Kidney (tissue), 14 donors: ENCODE data around the gene PRODH2. TPM values are rescaled to one million over a fixed set of nuclear protein-coding genes. Genes with fewer than 3 reads are reported as not detected.

Source experiments
- DNase-seq, 5 donors: peaks; one replicate each; pipeline ENCODE4 v3.0.0-alpha.2; 2013 to 2020
- FAIRE-seq: peaks from 2 replicates; lab custom pipeline; 2012; peaks lifted over from hg19 to GRCh38; lab: Jason Lieb, UNC
- H3K27ac ChIP-seq, 2 donors: one replicate each; pipeline ENCODE4 v1.7.0; 2013; ENCODE audit warnings: low read depth in 2 of 2, low read length in 2 of 2, inconsistent platforms in 1 of 2
- H3K27me3 ChIP-seq: one replicate; pipeline ENCODE4 v1.7.1; 2013; ENCODE audit warnings: low read length, inconsistent platforms; ENCODE audit not compliant: control insufficient read depth, insufficient read depth
- H3K36me3 ChIP-seq, 3 donors: one replicate each; pipeline versions ENCODE4 v1.7.0 to v1.7.1; 2013; ENCODE audit warnings: low read length in 3 of 3, control low read depth in 1 of 3, inconsistent platforms in 1 of 3; ENCODE audit not compliant: insufficient read depth in 3 of 3, control insufficient read depth in 2 of 3
- H3K4me1 ChIP-seq, 3 donors: one replicate each; pipeline versions ENCODE4 v1.7.0 to v1.7.1; 2013; ENCODE audit warnings: low read length in 3 of 3, inconsistent platforms in 1 of 3, low read depth in 1 of 3; ENCODE audit not compliant: control insufficient read depth in 2 of 3, insufficient read depth in 2 of 3
- H3K4me3 ChIP-seq, 3 donors: one replicate each; pipeline versions ENCODE4 v1.7.0 to v1.8.1; 2013; ENCODE audit warnings: low read length in 3 of 3, control low read depth in 1 of 3, inconsistent platforms in 1 of 3
- H3K9ac ChIP-seq, 3 donors: one replicate each; pipeline versions ENCODE4 v1.7.0 to v1.7.1; 2013; ENCODE audit warnings: low read length in 3 of 3, control low read depth in 1 of 3, inconsistent platforms in 1 of 3
- H3K9me3 ChIP-seq, 3 donors: one replicate each; pipeline versions ENCODE4 v1.7.0 to v1.7.1; 2013; ENCODE audit warnings: low read length in 3 of 3, control low read depth in 1 of 3, inconsistent platforms in 1 of 3; ENCODE audit not compliant: control insufficient read depth in 2 of 3, insufficient read depth in 1 of 3
- CTCF ChIP-seq: IDR thresholded peaks from 3 replicates; pipeline ENCODE4 v1.5.1; 2012; ENCODE audit warnings: mild to moderate bottlenecking, moderate library complexity, borderline replicate concordance; ENCODE audit not compliant: insufficient read depth; ENCODE audit errors: extremely low read depth
- intact Hi-C: fragments of 100-400 bp; cut with DNase I; formaldehyde crosslinking; loops from one replicate; pipeline ENCODE4 v1.11.1; 2022
- polyA plus RNA-seq: library from polyadenylated mRNA; stranded (reverse); fragments of 350-450 nt; fragmentation: Illumina TruSeq; extraction: RNeasy Lipid Tissue Mini Kit (QIAGEN cat#74804); gene quantifications from one replicate; pipeline ENCODE4 v1.2.3, GENCODE V29; 2014; ENCODE audit warnings: low read depth, low replicate concordance; ENCODE audit not compliant: insufficient read depth
- total RNA-seq: library from RNA; stranded (reverse); fragmentation: NEBNext Ultra II Directional; extraction: Animal tissue kit (Norgen Biotek cat#: 25700); gene quantifications from one replicate; pipeline ENCODE4 v1.2.1, GENCODE V29; 2021
- donor health status: control.
- donor health status: control.
- donor health status: control.
- donor health status: control.
- donor health status: control.
- donor health status: DM: yes; HTN: yes; CAD: no.
- donor health status: Normal renal cell carcinoma (clear cell type).

PRODH2 gene
- total and polyA plus RNA-seq, 2 donors from 2014 or later = 9.0 to 409 TPM

DNA sequence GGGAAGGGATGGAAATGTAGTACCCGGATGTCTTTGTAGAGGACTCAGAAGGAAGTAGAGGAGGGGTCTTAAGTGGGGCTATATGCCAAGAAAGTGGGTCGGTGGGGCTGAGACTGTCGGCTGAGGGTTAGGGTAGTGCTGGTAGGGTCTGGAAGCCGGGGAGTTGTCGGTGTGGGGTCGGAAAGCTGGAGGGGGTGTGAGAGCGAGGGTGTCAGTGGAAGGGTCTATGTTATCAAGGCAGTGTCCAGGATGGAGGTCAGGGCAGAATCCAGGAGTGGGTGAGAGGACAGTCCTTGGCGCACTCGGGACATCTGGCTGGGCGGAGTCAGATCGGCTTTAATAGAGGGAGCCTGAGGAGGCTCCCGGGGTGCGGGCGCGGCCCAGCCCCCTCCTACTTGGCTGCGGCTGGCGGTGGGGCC lies 57.5 kb downstream of the PRODH2 start:
- no peak for FAIRE-seq
- peaks cover 0 to 8% (median 0%) of the 10 kb centered on the region in 3 donors for H3K4me1 ChIP-seq
- intact Hi-C loops = no loop called here
- no peaks in the 10 kb centered on the region for H3K27me3 ChIP-seq
- H3K27ac ChIP-seq = peak overlapping the region; percentile 22 to 54
- peak in 1 of 5 donors; percentile 64 for DNase-seq
- H3K36me3 ChIP-seq = peaks cover 0 to 22% (median 10%) of the 10 kb centered on the region in 3 donors
- no peak overlapping the region for H3K9ac ChIP-seq
- H3K4me3 ChIP-seq = no peak overlapping the region
- H3K9me3 ChIP-seq = no peaks in the 10 kb centered on the region
- TF ChIP-seq CTCF = no peak

DNA sequence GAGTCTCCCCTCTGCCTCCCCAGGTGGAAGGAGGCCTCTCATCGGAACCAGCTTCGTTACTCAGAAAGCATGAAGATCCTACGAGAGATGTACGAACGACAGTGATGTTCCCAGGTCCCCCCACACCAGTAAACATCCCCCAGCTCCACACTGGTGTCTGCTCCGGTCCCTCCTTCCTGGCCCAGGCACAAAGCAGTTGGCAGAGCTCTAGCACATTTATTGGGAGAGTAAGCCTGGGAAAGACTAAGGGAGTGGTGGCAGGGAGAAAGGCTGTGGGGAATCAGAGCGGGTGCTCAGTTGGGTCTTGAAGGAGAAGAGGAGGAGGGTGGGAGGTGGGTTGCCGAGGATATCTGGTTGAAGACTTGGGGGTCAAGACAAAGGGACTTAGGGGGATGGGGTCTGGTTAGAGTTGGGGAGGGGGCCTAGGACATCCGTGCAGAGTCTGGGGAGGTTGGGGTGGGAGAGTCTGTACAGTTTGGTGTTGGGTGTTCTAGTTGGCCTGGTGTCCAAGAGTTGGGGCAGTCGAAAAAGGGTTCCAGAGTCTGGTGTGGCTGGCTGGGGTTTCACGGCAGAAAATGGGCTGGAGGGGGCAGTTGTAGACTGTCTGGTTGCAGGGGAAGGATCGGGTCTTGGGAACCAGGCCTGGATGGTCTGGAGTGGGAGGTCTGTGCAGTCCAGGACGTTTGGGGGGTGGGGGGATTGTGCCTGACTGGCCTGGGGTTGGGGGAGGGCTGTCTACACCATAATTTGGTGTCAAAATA lies 58.1 kb downstream of the PRODH2 start:
- intact Hi-C loops = no loop called here
- no peaks in the 10 kb centered on the region for H3K27me3 ChIP-seq
- DNase-seq (peak in 1 of 5 donors; percentile 48), FAIRE-seq (no peak)
- H3K4me1 ChIP-seq = peaks cover 0 to 8% (median 0%) of the 10 kb centered on the region in 3 donors
- peaks cover 0 to 22% (median 10%) of the 10 kb centered on the region in 3 donors for H3K36me3 ChIP-seq
- peak overlapping the region in 1 of 2 donors; percentile 54 for H3K27ac ChIP-seq
- H3K9me3 ChIP-seq = no peaks in the 10 kb centered on the region
- TF ChIP-seq CTCF = no peak
- no peak overlapping the region for H3K9ac ChIP-seq
- H3K4me3 ChIP-seq = no peak overlapping the region

GRCh38 chr19:35753634-35754369 lies 58.8 kb downstream of the PRODH2 start:
- intact Hi-C loops = no loop called here
- no peak overlapping the region for H3K27ac ChIP-seq
- H3K27me3 ChIP-seq = no peaks in the 10 kb centered on the region
- FAIRE-seq (no peak), DNase-seq (peak in 2 of 5 donors; percentile 56 to 77)
- no peak overlapping the region for H3K9ac ChIP-seq
- H3K4me3 ChIP-seq = no peak overlapping the region
- H3K9me3 ChIP-seq = no peaks in the 10 kb centered on the region
- H3K36me3 ChIP-seq = peaks cover 0 to 22% (median 10%) of the 10 kb centered on the region in 3 donors
- peaks cover 0 to 12% (median 4%) of the 10 kb centered on the region in 3 donors for H3K4me1 ChIP-seq
- TF ChIP-seq CTCF = no peak
